Activated effector memory CD4-positive, alpha-beta T cell treated with anti-CD3 and anti-CD28 coated beads, Interleukin-2, amount 50 U/mL, for 16 hours (primary cell): ENCODE data around the gene PSMA2.

Experiments used
- DNase-seq: peaks from one replicate; pipeline ENCODE4 v3.0.0-alpha.2; 2020

Gene PSMA2

DNA sequence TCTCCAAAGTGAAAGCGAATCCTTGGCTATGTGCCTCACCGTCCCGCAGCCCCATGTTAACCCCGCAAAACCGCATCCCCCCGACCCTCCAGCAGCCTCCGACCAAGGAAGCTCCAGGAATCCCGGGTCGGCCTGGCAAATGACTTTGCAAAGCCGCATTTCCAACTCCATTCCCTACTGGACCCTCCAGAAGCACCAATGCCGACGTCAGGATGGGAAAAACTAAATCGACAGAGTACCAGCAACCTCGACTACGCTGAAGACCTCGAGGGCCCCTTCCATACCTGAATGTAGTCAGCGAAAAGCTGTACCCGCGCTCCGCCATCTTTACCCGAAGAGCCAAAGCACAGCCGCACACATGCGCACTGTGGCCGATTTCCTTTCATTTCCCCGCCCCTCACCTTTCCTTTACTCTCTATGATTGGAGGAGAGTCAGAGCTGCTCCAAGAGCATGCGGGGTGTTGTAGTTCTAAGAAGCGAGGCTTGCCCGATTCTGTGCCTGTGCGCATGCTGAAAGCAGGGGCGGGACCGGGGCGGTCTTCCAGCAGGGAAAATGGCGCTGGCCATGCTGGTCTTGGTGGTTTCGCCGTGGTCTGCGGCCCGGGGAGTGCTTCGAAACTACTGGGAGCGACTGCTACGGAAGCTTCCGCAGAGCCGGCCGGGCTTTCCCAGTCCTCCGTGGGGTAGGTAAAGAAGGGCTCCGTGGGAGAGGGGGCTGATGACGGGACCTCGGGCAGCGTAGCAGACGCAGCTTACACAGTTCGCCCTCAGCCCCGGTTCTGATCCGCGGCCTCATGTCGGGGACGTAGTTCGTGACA, at the start of gene PSMA2, which contains the start of gene MRPL32:
Gene PSMA2, minus strand, starts transcription at position 341 of the 818 bp plus-strand sequence. Its CDS starts 16 bp downstream, at position 325.
Gene MRPL32, plus strand, starts transcription at position 543 of the 818 bp plus-strand sequence. Its CDS starts 11 bp downstream, at position 554.
- DNase-seq: peak; percentile 98

DNA sequence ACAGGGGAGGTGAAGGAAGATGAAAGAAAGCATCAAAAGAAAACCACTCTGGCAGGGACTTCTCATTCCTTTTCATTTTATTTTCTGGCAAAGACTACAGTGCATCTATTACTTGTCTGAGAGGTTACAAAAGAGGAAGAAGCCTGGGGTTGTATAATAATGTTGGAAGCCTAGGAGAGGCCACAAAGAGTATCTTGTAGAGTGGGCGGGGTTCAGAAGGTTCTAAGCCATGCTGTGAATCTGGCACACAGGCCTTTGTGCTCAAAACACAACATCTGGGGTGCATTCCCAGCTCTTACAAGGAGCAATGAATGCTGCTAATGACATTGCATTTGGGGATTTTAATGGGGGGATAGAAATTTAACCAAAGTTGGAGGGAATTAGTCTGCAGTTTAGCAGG, 49.6 kb upstream of the PSMA2 start:
- DNase-seq: no peak

DNA sequence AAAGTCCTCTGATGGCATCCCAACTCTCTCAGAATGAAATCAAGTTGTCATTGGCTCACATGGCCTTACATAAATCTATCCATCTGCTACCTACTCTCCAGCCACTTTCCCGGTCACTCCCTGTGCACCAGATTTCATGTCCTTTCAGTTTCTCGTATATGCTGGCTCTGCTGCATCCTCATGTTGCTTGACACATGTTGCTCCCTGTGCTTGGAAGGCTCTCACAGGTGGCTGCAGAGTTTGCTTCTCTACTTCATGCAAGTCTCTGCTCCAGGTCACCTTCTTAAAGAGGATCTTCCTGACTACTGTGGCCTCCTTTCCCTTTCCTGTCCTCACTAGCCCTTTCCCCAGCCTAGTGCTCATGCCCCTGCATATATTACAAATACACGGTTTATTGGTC, 48.5 kb upstream of the PSMA2 start:
- DNase-seq: no peak

DNA sequence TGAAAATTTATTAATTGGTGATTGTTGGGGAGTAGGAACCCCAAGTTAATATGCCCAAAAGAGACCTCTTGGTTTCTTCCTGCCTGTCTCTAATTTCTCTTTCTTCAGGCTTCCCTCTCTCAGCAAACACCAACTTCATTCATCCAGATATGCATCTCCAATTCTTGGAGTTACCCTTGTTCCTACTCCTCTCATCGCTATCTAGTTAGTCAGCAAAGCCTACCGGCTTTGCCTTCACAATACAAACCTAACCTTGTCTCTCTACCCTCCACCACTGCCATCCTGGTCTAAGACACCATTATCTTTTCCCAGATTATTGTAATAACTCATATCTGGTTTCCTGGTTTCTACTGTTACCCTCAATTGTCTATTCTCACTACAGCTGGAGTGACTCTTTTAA, 48.1 kb upstream of the PSMA2 start:
- DNase-seq: no peak

- DNase-seq: no peak
Measured at GRCh38 chr7:42978496-42978895, 46.5 kb upstream of the PSMA2 start.

DNA sequence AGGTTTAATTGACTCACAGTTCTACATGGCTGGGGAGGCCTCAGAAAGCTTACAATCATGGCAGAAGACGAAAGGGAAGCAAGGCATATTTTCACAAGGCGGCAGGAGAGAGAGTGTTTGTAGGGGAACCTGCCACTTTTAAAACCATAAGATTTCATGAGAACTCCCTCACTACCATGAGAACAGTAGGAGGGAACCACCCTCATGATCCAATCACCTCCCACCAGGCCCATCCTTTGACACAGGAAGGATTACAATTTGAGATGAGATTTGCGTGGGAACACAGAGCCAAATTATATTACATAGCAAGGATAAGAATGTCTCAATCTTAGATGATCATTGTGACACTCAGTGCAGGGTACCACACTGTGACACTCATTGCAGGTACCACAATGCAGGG, 44.4 kb upstream of the PSMA2 start:
- no peak for DNase-seq

- DNase-seq: no peak
Measured at GRCh38 chr7:42972699-42973500, 40.9 kb upstream of the PSMA2 start.

GRCh38 chr7:42967391-42967790, 35.4 kb upstream of the PSMA2 start:
- no peak for DNase-seq

- no peak for DNase-seq
Measured at GRCh38 chr7:42964849-42965805, 33.2 kb upstream of the PSMA2 start.

GRCh38 chr7:42964293-42964692, 32.3 kb upstream of the PSMA2 start:
- no peak for DNase-seq

DNA sequence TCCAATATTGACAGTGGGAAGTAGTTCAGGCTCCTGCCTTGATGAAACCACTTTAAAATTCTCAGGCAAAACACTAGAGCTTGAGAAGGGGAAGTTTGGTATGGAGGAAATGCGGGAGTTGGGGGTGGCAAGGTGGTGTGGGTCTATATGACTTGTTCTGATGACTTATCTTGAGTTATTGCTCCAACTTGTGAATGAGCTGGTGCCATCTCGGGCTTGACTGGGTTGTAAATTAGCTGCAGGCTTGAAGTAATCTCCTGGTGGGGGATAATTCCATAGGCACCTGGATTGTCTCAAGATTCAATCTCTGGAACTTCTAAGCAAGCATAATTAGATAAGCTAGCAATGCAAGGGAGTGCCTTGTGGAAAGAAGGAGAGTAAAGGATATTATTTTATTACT, 29.2 kb upstream of the PSMA2 start:
- no peak for DNase-seq

- DNase-seq: no peak
Measured at GRCh38 chr7:42960762-42961161, 28.8 kb upstream of the PSMA2 start.

DNA sequence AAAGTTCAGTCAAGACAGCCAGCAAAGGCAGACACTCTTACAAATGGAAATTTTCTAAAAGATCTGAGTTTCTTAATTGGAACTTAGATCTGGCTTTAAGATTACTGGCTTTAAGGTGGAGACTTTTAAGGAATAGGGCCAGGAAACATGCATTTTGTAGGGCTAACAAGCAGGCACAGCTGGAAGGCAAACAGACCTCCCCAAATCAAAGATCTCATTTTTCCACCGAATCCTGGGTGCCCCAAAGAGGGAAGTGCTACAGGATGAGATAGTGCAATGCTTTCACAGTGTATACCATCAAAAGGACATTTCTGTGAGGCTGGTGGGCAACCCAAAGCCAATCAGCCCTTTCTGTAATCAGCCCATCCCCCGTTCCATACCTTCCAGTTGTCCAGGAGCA, 27.6 kb upstream of the PSMA2 start:
- no peak for DNase-seq

DNA sequence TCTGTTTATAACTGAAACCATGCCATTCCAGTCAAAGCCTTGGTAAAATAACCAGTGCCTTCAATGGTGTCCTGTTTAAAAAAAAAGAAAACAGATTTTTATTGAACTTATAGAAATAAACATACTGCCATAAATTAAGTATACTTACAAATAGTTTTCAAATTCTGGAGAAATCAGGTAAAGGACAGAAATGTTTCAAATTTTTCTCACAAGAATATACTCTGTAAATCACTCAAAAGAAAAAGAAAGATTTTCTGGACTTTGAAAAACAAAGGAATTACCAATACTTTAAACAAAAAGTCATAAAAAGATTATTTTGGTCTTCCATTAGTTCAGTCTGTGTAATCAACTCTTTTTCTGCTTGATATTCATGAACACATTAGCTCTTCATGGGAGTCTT, 24.1 kb upstream of the PSMA2 start:
- DNase-seq: no peak

DNA sequence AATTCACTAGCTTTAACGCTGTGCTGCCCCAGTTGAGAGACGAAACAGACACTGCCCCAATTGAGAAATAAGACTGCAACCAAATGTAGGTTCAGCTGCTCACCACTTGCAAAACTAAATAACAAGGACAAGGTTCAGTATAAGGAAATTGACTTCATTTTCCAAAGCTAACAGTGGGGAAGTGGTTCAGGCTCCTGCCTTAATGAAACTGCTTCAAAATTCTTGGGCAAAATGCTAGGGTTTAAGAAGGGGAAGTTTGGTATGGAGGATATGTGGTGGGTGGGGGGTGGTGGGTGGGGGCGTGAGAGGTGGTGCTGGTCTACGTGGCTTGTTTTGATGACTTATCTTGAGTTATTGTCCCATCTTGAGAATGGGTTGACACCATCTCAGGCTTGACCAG, 22.0 kb upstream of the PSMA2 start:
- DNase-seq: no peak

DNA sequence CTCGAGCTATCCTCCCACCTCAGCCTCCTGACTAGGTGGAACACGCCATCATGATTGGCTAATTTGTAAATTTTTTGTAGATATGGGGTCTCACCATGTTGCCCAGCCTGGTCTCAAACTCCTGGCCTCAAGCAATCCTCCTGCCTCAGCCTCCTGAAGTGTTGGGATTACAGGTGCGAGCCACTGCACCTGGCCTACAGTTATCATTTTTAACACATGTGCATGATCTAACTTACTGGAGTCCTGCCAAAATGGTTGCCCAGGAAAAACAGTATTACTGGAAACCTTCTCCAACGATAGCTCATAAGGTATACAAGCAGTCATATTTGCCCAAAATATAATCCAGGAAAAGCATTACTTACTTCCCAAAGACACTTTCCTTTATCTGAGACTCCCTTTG, 20.4 kb upstream of the PSMA2 start:
- DNase-seq: no peak

DNA sequence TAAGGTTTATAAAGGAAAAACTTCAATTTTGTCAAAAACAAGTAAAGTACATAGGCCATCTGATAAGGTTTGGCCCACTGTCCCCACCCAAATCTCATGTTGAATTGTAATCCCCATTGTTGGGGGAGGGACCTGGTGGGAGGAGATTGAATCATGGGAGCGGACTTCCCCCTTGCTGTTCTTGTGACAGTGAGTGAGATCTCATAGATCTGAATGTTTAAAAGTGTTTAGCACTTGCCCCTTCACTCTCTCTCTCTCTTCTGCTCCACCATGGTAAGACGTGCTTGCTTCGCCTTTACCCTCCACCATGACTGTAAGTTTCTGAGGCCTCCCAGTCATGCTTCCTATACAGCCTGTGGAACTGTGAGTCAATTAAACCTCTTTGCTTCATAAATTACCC, 18.4 kb upstream of the PSMA2 start:
- DNase-seq: no peak

GRCh38 chr7:42947521-42947920, 15.5 kb upstream of the PSMA2 start:
- DNase-seq: no peak

DNA sequence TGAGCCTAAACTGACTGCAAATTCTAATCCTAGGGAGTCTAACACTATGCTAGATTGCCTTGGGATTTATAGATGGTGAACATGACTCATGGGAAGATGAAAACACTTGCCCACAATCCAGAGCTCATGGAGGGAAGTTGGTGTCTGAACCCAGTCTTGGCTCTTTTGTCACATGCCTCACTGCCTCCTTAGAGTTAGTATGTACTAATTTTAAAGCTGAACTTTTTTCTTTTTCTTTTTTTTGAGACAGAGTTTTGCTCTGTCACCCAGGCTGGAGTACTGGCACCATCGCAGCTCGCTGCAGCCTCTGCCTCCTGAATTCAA, 14.6 kb upstream of the PSMA2 start:
- DNase-seq: no peak

DNA sequence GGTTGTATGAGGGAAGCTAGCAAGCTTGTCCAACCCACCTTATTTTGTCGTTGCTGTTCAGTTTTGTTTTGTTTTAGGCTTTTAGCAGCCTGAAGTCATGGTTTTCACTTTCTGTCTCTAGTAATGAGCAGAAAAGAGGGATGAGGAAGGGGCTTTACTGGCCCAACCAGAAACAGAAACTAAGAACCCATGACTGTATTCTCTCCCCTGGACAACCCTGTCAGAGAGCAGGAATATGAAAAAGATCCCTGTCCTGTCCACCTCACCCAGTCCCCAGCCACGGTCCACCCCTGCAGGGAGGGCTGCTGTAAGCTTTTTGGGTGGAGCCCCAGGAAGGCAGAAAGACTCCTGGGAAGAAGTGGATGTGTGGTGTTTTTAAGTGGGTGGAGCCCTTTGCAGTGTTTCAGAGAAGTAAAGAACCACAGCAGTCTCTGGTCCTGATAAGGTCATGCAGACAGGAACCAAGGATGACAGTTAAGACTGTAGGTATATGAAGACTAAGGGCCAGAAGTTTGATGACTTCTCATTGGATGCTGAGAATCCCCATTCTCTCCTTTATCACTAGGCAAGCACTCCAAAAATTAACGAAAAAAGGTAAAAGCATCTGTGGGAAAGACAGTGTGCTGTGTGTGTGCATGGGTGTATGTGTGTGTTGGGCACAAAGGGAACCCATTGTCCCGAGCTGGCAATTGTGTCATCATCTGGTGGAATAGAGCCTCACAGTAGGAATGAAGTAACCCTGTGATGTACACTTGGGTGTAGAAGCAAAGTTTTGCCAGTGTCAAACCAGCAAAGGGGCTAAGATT, 14.1 kb upstream of the PSMA2 start:
- no peak for DNase-seq

DNA sequence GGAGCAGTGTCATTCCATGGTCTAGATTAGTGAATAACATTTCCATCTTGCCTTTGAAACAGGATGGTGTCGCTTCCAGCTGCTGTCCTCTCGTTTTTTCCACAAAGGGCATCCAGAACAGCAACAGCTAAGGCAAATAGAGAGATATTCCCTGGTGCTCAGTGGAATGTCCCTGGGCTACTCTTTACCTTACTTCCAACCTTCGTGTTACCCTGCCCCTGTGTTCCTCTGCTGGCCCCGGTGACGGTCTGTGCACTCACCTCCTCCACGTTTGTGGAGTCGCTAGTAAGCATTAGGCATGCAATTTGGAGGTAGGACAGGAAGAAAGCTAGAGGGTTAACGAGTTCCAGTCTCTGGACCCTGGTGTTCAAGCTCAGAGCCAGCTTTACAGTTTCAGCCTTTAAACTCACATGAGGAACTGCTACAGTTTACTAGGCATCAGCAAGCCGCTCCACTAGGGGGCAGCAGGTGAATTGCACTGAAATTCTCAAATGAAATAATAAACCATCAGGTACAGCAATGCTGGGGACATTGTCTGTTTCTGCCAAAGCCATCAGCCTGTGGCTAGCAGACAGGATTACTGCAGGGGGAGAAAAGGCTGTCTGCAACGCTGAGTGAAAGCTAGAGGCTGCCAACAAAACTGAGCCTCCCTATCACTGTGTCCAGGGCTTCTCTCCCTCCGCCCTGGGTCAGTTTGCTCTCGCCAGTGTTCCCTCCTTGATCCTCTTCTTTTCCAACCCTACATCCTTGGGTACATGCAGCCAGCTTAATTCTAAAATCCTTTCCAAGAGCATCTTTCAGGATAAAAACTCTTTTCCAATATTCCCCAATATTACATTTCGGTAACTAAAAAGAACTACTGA, 9.2 kb upstream of the PSMA2 start:
- peak; percentile 90 for DNase-seq
